Smooth muscle cell (in vitro differentiated cells): ENCODE measurements around the gene ITGB7. TPM values are rescaled to one million over a fixed set of nuclear protein-coding genes. Genes with fewer than 3 reads are reported as not detected.
A peak's percentile ranks its signal among the peaks of the same experiment; 100 is the strongest.

Experiments
- DNase-seq: peaks from one replicate; lab custom pipeline; 2025; ENCODE audit not compliant: unreplicated experiment; lab: John Stamatoyannopoulos, UW
- H2AFZ ChIP-seq: fragments of 200-600 bp; sonication (generic); 2 replicates; pipeline ENCODE4 v1.6.0; 2016; ENCODE audit warnings: antibody characterized with exemption, low read depth, mild to moderate bottlenecking
- H3F3A ChIP-seq: fragments of 200-600 bp; sonication (generic); 2 replicates; pipeline ENCODE4 v1.6.0; 2017; ENCODE audit warnings: antibody characterized with exemption, low read depth
- H3K27ac ChIP-seq: fragments of 200-600 bp; sonication (generic); 2 replicates; pipeline ENCODE4 v1.5.1; 2016; ENCODE audit warnings: low read depth, mild to moderate bottlenecking
- H3K27me3 ChIP-seq: fragments of 200-600 bp; sonication (generic); 2 replicates; pipeline ENCODE4 v1.6.1; 2016; ENCODE audit warnings: low read depth, mild to moderate bottlenecking
- H3K36me3 ChIP-seq: fragments of 200-600 bp; sonication (generic); 2 replicates; pipeline ENCODE4 v1.5.1; 2016; ENCODE audit warnings: low read depth
- H3K4me1 ChIP-seq: fragments of 200-600 bp; sonication (generic); 2 replicates; pipeline ENCODE4 v1.5.1; 2016; ENCODE audit warnings: low read depth
- H3K4me2 ChIP-seq: fragments of 200-600 bp; sonication (generic); 2 replicates; pipeline ENCODE4 v1.6.0; 2016; ENCODE audit warnings: mild to moderate bottlenecking
- H3K4me3 ChIP-seq: fragments of 200-600 bp; sonication (generic); 2 replicates; pipeline ENCODE4 v1.5.1; 2016; ENCODE audit warnings: mild to moderate bottlenecking
- H3K79me2 ChIP-seq: fragments of 200-600 bp; sonication (generic); 2 replicates; pipeline ENCODE4 v1.6.0; 2016; ENCODE audit warnings: low read depth, mild to moderate bottlenecking
- H3K9ac ChIP-seq: fragments of 200-600 bp; sonication (generic); 2 replicates; pipeline ENCODE4 v1.6.0; 2016; ENCODE audit warnings: low read depth
- H3K9me3 ChIP-seq: fragments of 200-600 bp; sonication (generic); replicated peaks from 2 replicates; pipeline ENCODE4 v1.5.1; 2016; ENCODE audit warnings: low read depth
- H4K20me1 ChIP-seq: fragments of 200-600 bp; sonication (generic); 2 replicates; pipeline ENCODE4 v1.6.0; 2016; ENCODE audit warnings: low read depth
- WGBS: methylation state at CpG from one replicate; pipeline ENCODE4 v1.1.7; 2016; ENCODE audit warnings: low lambda C conversion rate; 5-methylcytosine and 5-hydroxymethylcytosine counted together
- polyA plus RNA-seq: library from polyadenylated mRNA; unstranded; fragments of >200 nt; fragmentation: Nextera tagmentation; extraction: Ambion mirVana; gene quantifications from 2 replicates; pipeline ENCODE4 v1.2.1, GENCODE V29; 2016
- total RNA-seq: library from RNA; depleted of rRNA; stranded (reverse); fragments of >200 nt; gene quantifications from 2 replicates; pipeline ENCODE4 v1.2.3, GENCODE V29; 2014
- TF ChIP-seq, protein P1 (sequence below): fragments of 200-600 bp; sonication (generic); IDR thresholded peaks from 2 replicates; pipeline ENCODE4 v1.5.1; 2017; ENCODE audit warnings: borderline replicate concordance, mild to moderate bottlenecking, antibody characterized with exemption; ENCODE audit not compliant: insufficient read depth, poor library complexity, severe bottlenecking

Gene ITGB7
- total and polyA plus RNA-seq, 2 experiments from 2014 or later = 5.8 TPM; not detected in 1

- no peaks in the 10 kb centered on the region for H3K36me3 ChIP-seq
- no peak overlapping the region for H3K9ac ChIP-seq
- H3K4me3 ChIP-seq = no peak overlapping the region
- H3K79me2 ChIP-seq = peaks cover 7% of the 10 kb centered on the region
- 82% methylated on average over 5 of the region's 10 CpGs for WGBS
- no peaks in the 10 kb centered on the region for H3K9me3 ChIP-seq
- no peaks in the 10 kb centered on the region for H3K27me3 ChIP-seq
- TF ChIP-seq, protein P1, sequence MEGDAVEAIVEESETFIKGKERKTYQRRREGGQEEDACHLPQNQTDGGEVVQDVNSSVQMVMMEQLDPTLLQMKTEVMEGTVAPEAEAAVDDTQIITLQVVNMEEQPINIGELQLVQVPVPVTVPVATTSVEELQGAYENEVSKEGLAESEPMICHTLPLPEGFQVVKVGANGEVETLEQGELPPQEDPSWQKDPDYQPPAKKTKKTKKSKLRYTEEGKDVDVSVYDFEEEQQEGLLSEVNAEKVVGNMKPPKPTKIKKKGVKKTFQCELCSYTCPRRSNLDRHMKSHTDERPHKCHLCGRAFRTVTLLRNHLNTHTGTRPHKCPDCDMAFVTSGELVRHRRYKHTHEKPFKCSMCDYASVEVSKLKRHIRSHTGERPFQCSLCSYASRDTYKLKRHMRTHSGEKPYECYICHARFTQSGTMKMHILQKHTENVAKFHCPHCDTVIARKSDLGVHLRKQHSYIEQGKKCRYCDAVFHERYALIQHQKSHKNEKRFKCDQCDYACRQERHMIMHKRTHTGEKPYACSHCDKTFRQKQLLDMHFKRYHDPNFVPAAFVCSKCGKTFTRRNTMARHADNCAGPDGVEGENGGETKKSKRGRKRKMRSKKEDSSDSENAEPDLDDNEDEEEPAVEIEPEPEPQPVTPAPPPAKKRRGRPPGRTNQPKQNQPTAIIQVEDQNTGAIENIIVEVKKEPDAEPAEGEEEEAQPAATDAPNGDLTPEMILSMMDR = no peak
- H2AFZ ChIP-seq = no peak overlapping the region
- H3K4me1 ChIP-seq = peaks cover 42% of the 10 kb centered on the region
- DNase-seq = no peak
- peaks cover 11% of the 10 kb centered on the region for H3F3A ChIP-seq
- H3K4me2 ChIP-seq = peak overlapping the region; percentile 44
- H3K27ac ChIP-seq = peak overlapping the region; percentile 35
- no peaks in the 10 kb centered on the region for H4K20me1 ChIP-seq
Observed at GRCh38 chr12:53230108-53230845, 23.2 kb upstream of the ITGB7 start.

DNA sequence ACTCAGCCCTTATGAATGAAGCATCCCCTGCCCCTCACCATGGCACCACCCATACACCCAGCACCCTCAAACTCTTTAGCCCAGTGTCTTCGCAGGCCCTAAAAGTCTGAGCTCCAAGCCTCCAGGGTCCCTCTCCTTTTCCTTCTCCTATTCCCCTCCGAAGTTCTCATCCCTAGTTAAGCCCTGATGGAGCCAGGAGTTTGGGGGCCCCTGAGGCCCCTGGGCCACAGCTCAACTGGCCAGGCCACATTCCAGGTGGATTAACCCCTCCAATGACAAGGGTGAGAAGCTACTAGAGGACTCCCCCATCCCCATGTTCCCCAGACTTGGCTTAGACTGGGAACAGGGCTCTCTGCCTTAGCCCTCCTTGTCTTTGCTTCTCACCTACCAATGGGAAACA is 22.4 kb upstream of the ITGB7 start:
- H3K4me3 ChIP-seq = no peak overlapping the region
- WGBS = 78% methylated on average over 2 of the region's 2 CpGs

GRCh38 chr12:53227836-53228235 is 20.8 kb upstream of the ITGB7 start:
- TF ChIP-seq, protein P1 = no peak
- 100% methylated on average over 1 of the region's 1 CpG for WGBS
- no peaks in the 10 kb centered on the region for H4K20me1 ChIP-seq
- no peaks in the 10 kb centered on the region for H3K9me3 ChIP-seq
- DNase-seq = no peak
- H3K4me2 ChIP-seq = no peak overlapping the region
- H3K79me2 ChIP-seq = peaks cover 7% of the 10 kb centered on the region
- H3K9ac ChIP-seq = no peak overlapping the region
- H3F3A ChIP-seq = peaks cover 22% of the 10 kb centered on the region
- H3K27me3 ChIP-seq = no peaks in the 10 kb centered on the region
- H2AFZ ChIP-seq = no peak overlapping the region
- H3K27ac ChIP-seq = no peak overlapping the region
- H3K4me1 ChIP-seq = peaks cover 43% of the 10 kb centered on the region
- no peaks in the 10 kb centered on the region for H3K36me3 ChIP-seq
- H3K4me3 ChIP-seq = no peak overlapping the region

More for the DNA sequence above, 22.4 kb upstream of the ITGB7 start:
- DNase-seq = no peak
- H3K4me1 ChIP-seq = peaks cover 43% of the 10 kb centered on the region
- H4K20me1 ChIP-seq = no peaks in the 10 kb centered on the region
- no peak overlapping the region for H2AFZ ChIP-seq
- TF ChIP-seq, protein P1 = no peak
- H3K9me3 ChIP-seq = no peaks in the 10 kb centered on the region
- H3K9ac ChIP-seq = no peak overlapping the region
- H3K4me2 ChIP-seq = no peak overlapping the region
- peaks cover 7% of the 10 kb centered on the region for H3K79me2 ChIP-seq
- no peaks in the 10 kb centered on the region for H3K36me3 ChIP-seq
- H3F3A ChIP-seq = peaks cover 14% of the 10 kb centered on the region
- H3K27ac ChIP-seq = peak overlapping the region; percentile 35
- H3K27me3 ChIP-seq = no peaks in the 10 kb centered on the region

- Histone ChIP-seq H3K4me1 (peaks cover 43% of the 10 kb centered on the region), H3K27ac (no peak overlapping the region), H2AFZ (no peak overlapping the region), H3F3A (peaks cover 22% of the 10 kb centered on the region), H3K79me2 (peaks cover 7% of the 10 kb centered on the region), H3K36me3 (no peaks in the 10 kb centered on the region), H3K4me2 (no peak overlapping the region), H3K27me3 (no peaks in the 10 kb centered on the region), H3K4me3 (no peak overlapping the region), H3K9ac (no peak overlapping the region), H4K20me1 (no peaks in the 10 kb centered on the region), H3K9me3 (no peaks in the 10 kb centered on the region)
- DNase-seq = no peak
- TF ChIP-seq, protein P1 = no peak
- 98% methylated on average over 11 of the region's 11 CpGs for WGBS
Observed at GRCh38 chr12:53227341-53227740, 20.3 kb upstream of the ITGB7 start.
